ENCODE data around the gene MORF4L2. TPM values are rescaled to one million over a fixed set of nuclear protein-coding genes. Genes with fewer than 3 reads are reported as not detected.

MORF4L2 gene
- total and polyA plus RNA-seq, 2 donors (not counting 3 experiments of a cell fraction or from before 2014, with no cell fraction given) = 331 to 414 TPM

DNA sequence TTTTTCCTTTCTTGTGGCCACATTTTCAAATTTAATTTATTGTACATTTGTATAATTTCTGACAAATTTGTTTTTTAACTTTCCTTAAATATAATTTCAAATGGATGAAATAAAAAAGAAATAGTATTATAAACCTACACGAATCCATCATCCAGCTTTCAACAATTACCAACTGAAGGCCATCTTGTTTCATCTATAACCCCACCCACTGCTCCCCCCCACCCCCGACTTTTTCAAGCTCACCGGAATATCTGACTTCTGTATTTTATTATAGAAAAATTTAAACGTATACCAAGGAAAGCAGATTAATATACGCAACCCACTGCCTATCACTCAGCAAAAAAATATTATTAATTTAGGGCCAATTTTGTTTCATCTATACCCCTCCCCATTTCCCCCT, 1.1 kb downstream of the MORF4L2 start:
- H3K4me2 ChIP-seq (ENCODE audit: insufficient read depth, low read length) = peak overlapping the region; percentile 98
- no peaks in the 10 kb centered on the region for H3K27me3 ChIP-seq (ENCODE audit: control insufficient read depth in 2 of 2, insufficient read depth in 2 of 2, low read length in 2 of 2)
- TF ChIP-seq MYC (IDR thresholded peaks at IDR 0.05; ENCODE audit: low read depth, low read length) (no peak), POLR2AphosphoS5 (IDR thresholded peaks at IDR 0.05; ENCODE audit: insufficient read depth, low read depth, low read length) (no peak), POLR2A (IDR thresholded peaks at IDR 0.05; ENCODE audit: low read depth, low read length) (no peak), JUN (IDR thresholded peaks at IDR 0.05; ENCODE audit: borderline replicate concordance, insufficient read depth, insufficient read length, low read depth) (no peak), GATA2 (IDR thresholded peaks at IDR 0.05; ENCODE audit: insufficient read depth, insufficient read length, low read depth, low read length) (no peak)
- TF ChIP-seq, protein P1, sequence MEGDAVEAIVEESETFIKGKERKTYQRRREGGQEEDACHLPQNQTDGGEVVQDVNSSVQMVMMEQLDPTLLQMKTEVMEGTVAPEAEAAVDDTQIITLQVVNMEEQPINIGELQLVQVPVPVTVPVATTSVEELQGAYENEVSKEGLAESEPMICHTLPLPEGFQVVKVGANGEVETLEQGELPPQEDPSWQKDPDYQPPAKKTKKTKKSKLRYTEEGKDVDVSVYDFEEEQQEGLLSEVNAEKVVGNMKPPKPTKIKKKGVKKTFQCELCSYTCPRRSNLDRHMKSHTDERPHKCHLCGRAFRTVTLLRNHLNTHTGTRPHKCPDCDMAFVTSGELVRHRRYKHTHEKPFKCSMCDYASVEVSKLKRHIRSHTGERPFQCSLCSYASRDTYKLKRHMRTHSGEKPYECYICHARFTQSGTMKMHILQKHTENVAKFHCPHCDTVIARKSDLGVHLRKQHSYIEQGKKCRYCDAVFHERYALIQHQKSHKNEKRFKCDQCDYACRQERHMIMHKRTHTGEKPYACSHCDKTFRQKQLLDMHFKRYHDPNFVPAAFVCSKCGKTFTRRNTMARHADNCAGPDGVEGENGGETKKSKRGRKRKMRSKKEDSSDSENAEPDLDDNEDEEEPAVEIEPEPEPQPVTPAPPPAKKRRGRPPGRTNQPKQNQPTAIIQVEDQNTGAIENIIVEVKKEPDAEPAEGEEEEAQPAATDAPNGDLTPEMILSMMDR (IDR thresholded peaks at IDR 0.05; ENCODE audit: extremely low read depth in 1 of 2, insufficient read depth in 1 of 2, low read depth in 1 of 2, low read length in 2 of 2) = no peak
- TF ChIP-seq, protein P2, sequence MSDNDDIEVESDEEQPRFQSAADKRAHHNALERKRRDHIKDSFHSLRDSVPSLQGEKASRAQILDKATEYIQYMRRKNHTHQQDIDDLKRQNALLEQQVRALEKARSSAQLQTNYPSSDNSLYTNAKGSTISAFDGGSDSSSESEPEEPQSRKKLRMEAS (IDR thresholded peaks at IDR 0.05; ENCODE audit: insufficient read depth, insufficient read length) = no peak
- H3K9me1 ChIP-seq (replicated peaks; ENCODE audit: control insufficient read depth, extremely low read depth, insufficient read depth, low read length) = no peaks in the 10 kb centered on the region
- FAIRE-seq (no peak), DNase-seq (ENCODE audit: low read depth, low spot score) (no peak)
- H3K4me1 ChIP-seq (ENCODE audit: control insufficient read depth, extremely low read depth, insufficient read depth, low read length) = peaks cover 20% of the 10 kb centered on the region
- CTCF ChIA-PET = interaction anchor here (0.6 to 2.2 kb wide), 3 partner anchors 47 to 152 kb away, joined by 5 to 7 read pairs (median 6); no protein-coding TSS in a partner anchor
- H3K9ac ChIP-seq (replicated peaks; ENCODE audit: extremely low read depth, insufficient read depth, low read length) = peak overlapping the region; percentile 99
- no peaks in the 10 kb centered on the region for H4K20me1 ChIP-seq (replicated peaks; ENCODE audit: control insufficient read depth, extremely low read depth, insufficient read depth, low read length)
- dilution Hi-C loops (cut with MboI; ENCODE audit: extremely low pct_ligation_motif_present, low sequenced_read_pairs) = no loop called here
- peak overlapping the region; percentile 69 to 100 (median 76) for H3K4me3 ChIP-seq (replicated peaks in 1 of 3; ENCODE audit: insufficient read depth in 1 of 3, low read depth in 1 of 3, low read length in 3 of 3)
- intact Hi-C loops (cut with micrococcal nuclease) = loop anchor here (1.0 to 5.0 kb wide), 2 partner anchors 55 to 427 kb away; partner anchors contain the start of gene ZCCHC18
- peak overlapping the region; percentile 89 for H3K27ac ChIP-seq (ENCODE audit: insufficient read depth, low read depth, low read length)
- no TSS peak for BruUV-seq (replicated peaks)
- POLR2A ChIA-PET = interaction anchor here (1.2 to 1.5 kb wide), 2 partner anchors 28 to 56 kb away, joined by 3 to 6 read pairs; no protein-coding TSS in a partner anchor
- peaks cover 35% of the 10 kb centered on the region for H3K79me2 ChIP-seq (ENCODE audit: control insufficient read depth, insufficient read depth, low read length)
- H3K36me3 ChIP-seq (ENCODE audit: control insufficient read depth in 2 of 2, extremely low read depth in 1 of 2, insufficient read depth in 2 of 2, low read length in 2 of 2) = peaks cover 1 to 16% of the 10 kb centered on the region in 2 experiments
- no peak overlapping the region for H2AFZ ChIP-seq (ENCODE audit: low read depth, low read length)
- no peaks in the 10 kb centered on the region for H3K9me3 ChIP-seq (replicated peaks; ENCODE audit: control insufficient read depth, insufficient read depth, low read length)

Measured in endothelial cell of umbilical vein (primary cell).